Mammary epithelial cell (primary cell): ENCODE results near the gene ASB13.

ENCODE experiments used
- CTCF ChIP-seq, 2 donors: IDR thresholded peaks in 1 of 2; conservative IDR thresholded peaks in 1 of 2; 2 replicates each; pipeline ENCODE4 v1.5.1; 2011 to 2012; ENCODE audit warnings: inconsistent platforms in 2 of 2, low read length in 2 of 2, mild to moderate bottlenecking in 2 of 2, control low read depth in 1 of 2, low read depth in 1 of 2; ENCODE audit not compliant: insufficient read depth in 1 of 2; ENCODE audit errors: extremely low read depth in 1 of 2
- EZH2 ChIP-seq: IDR thresholded peaks from 2 replicates; pipeline ENCODE4 v1.6.1; 2012; ENCODE audit warnings: low read length, inconsistent platforms, borderline replicate concordance

DNA sequence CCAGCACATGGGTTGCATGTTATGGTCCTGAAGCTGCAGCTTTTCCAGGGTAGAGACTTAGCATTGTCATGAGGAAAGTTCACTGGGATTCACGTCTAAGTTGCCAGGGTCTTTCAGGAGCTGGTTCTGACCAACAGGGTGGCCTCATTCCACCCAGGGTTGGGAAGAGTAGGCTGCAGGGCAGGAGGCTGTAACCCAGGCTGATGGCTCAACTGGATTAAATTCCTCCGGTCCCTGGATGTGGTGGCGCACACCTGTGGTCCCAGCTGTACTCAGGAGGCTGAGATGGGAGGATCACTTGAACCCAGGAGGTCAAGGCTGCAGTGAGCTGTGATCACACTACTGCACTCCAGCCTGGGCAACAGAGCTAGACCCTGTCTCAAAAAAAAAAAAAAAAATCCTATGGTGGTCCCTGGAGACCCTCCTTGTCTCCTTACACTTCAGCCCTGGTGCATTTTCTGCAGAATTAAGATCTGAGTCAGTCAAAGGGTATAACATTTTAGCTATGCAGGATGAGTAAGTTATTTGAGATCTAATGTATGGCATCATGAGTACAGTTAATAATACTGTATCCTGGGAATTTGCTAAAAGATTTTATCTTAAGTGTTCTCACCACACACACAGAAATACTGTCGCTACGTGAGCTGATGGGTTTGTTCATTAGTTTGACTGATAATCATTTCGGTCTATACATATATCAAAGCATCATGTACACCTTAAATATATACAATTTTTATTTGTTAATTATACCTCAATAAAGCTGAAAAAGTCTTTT lies 44.0 kb downstream of the ASB13 start:
- TF ChIP-seq EZH2 (no peak), CTCF (conservative IDR thresholded peaks at IDR 0.05 in 1 of 2, IDR thresholded peaks at IDR 0.05 in 1 of 2; ENCODE audit: extremely low read depth in 1 of 2, insufficient read depth in 1 of 2, low read depth in 1 of 2, low read length in 2 of 2) (no peak)
